Stimulated activated CD8-positive, alpha-beta memory T cell treated with anti-CD3 and anti-CD28 coated beads, Interleukin-15, amount 100 ng/mL, for 4 hours (primary cell): Measurements from ENCODE around the gene SELENON.
A peak's percentile ranks its signal among the peaks of the same experiment; 100 is the strongest.

ENCODE experiments used
- DNase-seq, 2 donors: peaks; one replicate each; pipeline ENCODE4 v3.0.0-alpha.2; 2020; ENCODE audit warnings: low read depth in 2 of 2

The SELENON gene

DNA sequence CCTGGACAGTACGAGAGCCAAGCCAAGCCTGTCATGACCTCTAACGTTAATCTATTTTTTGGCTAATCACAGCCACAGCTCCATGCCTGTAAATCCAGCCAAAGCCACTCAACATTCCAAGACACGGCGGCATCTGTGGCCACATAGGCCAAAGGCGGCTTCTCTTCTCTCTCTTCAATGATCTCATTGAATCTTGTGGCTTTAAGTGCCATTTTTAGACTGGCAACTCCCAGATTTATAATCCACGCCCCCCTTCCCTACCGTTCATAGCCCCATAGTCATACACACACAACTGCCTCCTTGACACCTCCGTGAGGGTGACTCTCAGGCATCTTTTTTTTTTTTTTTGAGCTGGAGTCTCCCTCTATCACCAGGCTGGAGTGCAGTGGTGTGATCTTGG is 5.7 kb upstream of the SELENON start:
- no peak for DNase-seq

DNA sequence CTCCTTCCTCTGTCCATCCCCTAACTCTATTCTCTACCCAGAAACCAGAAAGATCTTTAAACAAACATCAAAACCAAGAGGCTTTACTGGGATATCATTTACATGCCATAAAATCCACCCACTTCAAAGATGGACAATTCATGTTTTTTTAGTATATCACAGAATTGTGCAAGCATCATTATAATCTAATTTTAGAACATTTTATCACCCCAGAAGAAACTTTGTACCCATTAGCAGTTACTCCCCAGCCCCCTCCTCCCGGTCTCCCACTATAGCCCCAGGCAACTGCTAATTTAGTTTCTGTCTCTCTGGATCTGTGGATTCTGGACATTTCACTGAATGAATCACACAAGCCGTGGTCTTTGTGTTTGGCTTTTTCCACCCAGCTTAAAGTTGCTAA is 4.8 kb upstream of the SELENON start:
- DNase-seq = no peak

DNA sequence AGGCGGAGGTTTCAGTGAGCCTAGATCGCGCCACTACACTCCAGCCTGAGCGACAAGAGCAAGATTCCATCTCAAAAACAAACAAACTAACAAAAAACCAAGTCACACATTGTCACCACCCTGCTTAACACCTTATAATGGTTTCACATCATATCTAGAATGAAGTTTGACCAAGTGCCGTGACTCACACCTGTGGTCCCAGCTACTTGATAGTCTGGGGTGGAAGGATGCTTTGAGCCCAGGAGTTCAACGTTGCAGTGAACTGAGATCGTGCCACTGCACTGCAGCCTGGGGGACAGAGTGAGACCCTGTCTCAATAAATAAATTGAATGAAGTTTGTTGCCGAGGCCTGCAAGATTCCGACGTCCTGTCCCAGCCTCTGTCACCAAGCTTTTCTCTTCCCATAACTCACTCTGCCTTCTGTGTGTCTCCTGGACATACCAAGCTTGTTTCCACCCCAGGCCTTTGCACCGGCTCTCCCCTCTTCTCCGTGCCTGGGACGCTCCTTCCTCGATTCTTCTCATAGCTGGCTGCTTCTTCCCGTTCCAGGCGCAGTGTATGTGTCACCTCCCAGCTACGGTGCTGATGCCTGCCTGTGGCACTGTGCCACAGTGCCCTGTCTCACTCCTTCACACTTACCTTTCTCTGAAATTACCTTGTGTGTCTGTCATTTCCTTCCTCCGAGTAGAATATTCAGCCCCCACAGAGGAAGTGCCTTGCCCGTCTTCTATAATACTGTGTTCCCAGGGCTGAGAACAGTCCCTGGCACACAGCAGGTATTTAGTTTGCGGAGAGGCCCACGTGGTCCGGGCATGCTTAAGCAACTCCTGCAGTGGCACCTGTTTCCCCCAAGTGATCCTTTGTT is 3.8 kb upstream of the SELENON start:
- no peak for DNase-seq

DNA sequence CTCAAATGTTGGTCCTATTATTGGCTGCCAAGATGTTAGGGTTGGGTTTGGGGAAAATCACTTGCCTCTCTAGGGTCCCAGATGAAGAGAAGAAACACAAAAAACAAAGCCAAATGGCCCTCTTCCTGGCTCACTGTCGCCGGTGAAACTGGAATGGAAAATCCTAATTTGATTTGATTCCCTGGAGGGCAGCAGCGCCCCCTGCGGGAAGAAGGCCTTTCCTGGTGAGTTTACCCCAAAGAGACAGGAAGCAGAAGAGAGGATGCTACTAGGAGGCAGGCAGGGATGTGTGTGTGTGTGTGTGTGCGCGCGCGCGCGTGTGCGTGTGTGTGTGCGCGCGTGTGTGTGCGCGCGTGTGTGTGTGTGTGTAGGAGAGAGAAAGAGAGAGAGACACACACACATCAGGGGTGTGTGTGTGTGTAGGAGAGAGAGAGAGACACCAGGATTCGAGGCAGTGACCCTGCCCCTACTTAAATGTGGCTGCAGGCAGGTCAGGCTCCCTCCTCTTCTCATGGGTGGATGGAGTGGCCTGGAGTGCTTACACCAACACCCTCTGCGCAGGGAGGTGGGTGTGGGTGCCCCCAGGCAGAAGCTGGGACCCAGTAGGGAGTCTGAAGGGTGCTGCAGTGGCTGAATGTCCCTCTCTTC is 3.1 kb upstream of the SELENON start:
- DNase-seq = peak; percentile 49 to 68

DNA sequence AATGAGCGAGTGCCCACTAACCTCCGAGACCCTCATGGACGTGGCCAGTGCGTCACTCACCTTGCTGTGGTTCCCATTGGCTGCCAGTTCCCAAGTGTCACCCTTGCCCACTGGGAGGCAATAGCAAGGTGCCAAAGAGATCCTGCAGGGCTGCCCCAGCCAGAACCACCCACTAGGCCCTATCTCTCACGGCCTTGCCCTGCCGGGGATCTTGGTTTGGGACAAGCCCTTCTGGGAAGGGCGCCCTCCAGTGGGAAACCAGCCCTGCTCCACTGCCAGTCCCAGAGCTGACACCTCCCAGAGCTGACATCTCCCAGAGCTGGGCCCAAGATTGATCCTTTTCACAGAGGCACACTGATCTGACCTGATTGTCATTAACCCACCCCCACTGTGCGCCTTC is 2.1 kb upstream of the SELENON start:
- no peak for DNase-seq

DNA sequence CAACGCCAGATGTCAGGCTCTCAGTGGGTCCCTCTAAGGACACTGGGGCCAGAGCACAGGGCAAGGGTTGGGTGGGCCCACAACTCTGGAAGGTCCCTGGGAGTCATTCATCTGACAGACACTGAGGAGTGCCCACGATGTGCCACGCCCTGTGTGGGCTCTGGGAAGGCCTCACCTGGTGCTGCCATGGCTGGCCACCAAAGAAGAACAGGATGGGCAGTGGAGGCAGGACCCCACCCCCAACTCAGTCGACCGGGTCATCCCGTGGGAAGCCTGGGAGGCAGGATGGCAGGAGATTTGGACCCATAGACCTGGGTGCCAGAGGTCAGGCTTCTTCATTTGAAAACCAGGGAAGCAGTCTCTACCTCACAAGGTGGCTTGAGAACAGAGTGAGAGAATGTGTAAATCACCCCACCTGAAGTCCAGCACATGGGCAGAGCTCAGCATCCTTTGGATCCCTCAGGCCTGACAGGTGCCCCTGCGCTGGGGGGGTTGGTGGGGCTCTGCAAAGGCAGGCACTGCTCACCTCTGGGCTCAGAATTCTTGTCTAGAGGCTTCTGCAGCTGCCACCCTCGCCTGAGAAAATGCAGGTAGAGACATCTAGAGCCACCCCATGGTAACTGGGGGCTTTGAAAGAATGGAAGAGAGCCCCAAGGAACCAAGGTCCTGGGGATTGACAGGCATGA is 1.2 kb upstream of the SELENON start:
- DNase-seq = no peak

DNA sequence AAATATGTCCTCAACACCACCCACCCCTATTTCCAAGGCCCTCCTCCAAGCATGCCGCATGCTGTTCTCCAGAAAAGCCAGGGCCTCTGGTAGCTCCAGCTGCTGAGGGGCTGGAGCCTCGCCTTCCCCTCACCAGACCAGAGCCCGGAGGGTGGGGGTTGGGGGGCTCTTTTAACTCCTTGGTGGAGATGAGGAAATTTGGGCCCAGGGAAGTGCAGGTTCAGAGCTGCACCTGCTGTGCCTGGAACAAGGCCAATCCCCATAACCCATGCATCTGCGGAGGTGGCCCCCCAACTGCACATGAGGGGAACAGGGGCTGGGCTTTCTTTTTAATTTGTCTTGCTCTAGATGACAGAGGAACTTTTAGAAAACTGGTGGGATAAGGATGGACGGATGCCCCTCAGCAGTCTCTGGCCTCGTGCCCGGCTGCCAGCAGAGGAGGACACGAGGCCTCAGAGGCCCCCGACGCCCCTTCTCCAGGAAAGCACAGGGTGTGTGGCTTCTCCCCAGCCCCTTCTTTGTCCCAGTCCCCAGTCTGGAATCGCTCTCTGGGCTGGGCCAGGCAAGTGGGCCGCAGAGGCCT is 550 bp upstream of the SELENON start:
- DNase-seq = no peak

DNA sequence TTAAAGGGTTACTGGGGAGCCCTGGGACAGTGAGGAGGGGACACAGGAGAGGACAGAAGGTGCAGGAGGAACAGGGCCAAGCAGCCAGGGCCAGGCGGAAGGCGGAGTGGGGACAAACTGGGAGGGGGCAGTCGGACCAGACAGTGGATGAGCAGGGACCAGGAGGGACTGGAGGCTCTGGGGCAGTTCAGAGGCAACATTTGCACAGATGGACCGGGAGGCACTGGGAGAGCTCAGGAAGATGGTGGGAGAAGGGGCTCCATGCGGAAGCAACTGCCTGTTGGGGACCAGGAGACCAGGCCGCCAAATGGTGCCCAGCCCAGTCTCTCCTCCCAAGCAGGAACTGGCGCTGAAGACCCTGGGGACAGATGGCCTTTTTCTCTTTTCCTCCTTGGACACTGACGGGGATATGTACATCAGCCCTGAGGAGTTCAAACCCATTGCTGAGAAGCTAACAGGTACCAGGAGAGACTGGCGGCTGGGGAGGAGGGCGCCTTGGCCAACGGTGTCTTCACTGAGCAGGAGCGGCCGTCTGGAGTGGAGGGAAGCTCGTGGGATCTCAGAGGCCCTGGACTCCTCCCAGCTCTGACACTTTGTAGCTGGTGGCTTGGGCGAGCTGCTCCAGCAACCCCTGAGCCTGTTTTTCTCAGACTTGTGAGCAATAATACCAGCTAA is 847 bp downstream of the SELENON start:
- no peak for DNase-seq

DNA sequence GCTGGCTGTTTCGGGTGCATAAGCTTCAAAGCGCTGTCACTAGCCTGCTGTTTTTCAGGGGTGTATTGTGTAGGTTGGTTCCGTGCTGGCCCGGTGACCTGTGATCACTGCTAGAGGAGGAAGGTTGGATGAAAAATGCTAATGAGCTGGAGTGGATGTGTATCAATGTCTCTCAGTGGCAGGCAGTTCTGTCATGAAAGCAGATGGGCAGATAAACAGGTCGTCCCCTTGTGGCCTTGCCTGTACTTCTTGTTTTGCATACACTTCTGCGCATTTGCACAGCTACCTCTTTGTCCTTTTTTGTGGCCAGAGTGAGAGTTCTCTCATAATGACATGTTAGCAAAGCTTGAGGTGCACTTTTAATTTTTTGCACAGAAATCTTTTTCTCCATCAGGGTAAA is 2.9 kb downstream of the SELENON start:
- no peak for DNase-seq

DNA sequence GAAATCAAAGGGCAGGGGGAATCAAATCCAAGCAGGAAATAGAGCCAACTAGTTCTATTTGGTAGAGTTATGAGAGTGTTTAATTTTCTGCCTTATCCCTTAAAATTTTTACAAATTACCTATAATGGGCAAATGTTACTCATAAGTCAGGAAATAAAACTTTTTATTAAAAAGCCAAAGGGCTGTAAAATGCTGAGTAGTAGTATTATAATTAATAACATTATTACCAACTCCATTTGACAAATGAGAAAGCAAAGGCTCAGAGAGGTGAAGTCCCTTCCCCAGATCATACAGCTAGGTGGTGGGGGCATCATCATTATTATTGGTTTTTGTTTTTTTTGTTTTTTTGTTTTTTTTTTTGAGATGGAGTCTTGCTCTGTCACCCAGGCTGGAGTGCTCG is 3.4 kb downstream of the SELENON start:
- no peak for DNase-seq

DNA sequence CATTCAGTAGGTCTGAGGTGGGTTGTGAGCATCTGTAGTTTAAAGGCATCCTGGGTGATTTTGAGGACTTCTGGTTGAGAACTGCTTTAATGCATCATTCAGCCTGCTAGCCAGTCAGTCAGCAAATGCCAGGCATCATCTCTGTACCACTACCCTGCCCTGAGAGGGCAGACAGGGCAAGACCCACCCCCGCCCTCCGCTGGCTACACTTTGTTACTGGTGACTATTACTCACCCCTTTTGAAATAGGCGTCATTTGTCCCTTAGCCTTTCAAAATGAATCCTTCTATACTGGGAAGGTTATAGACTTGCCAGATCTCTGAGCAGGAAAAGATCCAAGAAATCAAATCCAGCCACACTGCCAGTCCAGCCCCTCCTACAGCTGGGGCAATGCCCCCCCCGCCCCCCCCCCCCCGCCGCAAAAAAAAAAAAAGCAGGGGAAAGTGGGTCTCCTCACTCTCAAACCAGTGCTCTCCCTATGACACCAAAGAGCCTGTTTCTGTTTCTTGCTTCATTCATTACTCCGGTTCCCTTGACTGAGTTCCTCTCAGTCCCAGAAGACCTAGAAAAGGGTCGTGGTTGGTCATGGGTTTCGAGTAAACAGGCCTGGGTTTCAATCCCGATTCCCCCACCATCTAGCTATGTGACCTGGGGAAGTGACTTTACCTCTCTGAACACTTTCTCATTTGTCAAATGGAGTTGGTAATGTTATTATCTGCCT is 4.4 kb downstream of the SELENON start:
- DNase-seq = no peak

DNA sequence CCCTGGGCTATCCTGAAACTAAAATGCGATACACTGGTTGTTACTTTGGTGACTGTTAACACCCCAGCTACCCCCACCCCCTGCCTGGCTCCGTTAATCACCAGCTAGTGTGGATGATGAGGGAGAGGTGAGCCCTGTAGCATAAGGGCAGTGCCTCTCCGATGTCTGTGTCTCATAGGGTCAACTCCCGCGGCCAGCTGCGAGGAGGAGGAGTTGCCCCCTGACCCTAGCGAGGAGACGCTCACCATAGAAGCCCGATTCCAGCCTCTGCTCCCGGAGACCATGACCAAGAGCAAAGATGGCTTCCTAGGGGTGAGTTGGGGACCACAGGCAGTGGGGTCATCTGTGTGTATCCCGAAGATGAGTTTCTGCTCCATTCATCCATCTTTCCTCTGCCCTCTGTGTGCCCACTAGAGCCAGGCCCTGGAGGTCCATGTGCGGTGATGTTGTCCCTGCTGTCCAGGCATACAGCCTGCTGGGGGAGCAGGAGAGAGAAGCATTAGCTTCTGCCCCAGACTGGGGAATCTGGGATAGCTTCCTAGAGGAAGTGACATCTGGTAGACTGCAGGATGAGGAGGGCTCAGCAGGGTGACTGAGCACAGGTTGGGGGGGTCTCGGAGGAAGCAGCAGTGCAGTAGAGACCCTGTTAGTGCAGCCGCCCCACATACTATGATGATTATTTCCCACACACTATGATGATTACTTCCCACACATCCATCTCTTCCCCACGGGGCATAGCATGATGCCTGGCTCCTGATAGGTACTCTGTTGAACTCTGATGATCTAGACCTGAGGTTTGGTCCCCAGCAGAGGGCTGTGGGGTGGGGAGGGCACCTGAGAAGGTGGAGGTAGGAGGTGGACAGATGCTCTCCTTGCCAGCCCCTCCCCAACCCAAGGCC is 5.2 kb downstream of the SELENON start:
- DNase-seq = no peak

DNA sequence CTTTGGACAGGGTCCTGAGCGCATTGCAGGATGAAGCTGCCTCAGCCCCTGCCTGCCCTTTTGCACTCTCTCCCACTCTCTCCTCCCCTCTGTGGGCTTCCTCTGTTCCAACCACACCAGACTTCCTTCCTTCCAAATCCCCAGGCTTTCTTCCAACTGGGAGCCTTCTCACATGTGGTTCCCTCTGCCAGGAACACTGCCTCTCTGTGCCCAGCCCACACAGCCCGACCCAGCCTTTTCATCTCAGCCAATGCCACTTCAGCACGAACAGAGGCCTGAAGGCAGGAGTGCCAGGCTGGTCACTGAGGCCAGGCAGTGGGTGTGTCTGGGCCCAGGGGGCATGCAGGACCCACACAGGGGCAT is 5.9 kb downstream of the SELENON start:
- no peak for DNase-seq

DNA sequence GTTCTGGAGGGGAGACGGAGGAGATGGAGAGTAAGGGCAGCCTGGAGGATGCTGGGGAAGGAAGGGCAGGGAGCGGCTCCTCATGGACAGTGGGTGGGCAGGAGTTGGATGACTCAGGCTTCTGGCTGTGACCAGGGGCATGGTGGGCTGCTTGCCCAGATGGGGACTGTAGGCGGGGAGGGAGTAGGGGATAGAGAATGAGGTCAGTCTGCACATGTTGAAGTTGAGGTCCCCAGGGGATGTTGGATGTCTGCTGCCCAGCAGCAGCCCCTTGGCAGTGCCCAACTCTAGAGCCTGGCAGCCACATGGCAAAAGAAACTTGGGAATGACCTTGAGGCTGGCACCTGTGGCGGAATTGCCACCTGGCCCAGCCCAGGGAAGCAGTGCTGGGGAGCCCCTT is 6.4 kb downstream of the SELENON start:
- DNase-seq = no peak

DNA sequence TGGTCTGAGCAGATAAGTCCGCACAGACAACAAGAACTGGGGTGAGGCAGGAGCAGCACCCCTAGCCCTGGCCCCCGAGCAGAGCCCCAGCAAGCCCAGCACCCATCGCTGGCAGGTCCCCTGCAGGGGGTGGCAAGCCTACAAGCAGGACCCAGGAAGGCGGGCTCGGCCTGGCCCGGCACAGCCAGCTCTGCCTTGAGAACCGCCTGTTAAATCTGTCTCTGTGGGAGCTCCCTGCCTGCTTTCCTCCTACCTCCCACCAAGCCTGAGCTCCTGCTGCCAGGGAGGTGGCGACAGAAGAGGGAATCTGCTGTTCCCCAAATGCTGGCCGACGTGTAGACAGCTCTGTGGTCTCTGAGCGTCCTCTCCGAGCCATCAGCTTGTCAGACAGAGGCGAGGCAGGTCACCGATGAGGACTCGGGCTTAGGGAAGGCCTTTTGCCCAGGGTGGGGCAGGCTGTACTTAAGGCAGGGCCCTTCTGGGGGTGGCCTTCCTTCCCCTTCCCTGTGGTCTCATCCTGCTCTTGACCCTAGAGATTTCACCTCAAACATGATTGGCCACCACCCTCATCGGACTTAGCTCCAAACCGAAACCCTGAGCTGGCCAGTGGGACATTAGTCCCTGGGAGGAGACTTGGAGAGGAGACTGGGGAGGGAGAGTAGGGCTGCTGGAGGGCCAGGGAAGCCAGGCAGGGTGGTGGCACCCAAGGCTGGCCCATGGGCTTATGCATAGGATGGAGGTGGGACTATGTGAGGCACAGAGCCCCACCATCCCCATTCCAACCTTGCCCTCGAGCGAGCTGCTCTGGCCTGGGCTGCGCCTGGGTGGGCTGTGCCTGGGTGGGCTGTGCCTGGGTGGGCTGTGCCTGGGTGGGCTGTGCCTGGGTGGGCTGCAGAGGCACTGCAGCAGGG is 7.7 kb downstream of the SELENON start:
- DNase-seq = no peak

DNA sequence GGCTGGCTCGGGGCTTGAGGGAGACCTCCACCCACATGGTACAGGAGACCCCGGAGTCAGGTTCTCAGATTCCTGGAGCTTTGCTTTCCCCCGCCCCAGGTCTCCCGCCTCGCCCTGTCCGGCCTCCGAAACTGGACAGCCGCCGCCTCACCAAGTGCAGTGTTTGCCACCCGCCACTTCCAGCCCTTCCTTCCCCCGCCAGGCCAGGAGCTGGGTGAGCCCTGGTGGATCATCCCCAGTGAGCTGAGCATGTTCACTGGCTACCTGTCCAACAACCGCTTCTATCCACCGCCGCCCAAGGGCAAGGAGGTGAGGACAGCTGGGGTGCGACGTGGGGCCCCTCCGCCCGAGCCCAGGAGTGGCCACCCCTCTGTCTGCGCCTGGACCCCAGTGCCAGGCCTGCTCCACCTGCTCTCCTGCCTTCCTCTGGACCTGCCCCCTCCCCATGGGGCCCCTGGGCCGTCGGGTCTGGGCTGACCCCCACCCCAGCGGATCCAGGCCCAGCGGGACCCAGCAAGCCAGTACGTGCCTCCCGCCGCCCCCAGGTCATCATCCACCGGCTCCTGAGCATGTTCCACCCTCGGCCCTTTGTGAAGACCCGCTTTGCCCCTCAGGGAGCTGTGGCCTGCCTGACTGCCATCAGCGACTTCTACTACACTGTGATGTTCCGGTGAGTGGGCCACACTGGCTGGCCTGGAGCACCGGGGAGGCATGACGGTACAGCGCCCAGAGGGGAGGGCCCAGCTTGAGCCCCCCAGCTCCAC is 8.7 kb downstream of the SELENON start:
- no peak for DNase-seq

DNA sequence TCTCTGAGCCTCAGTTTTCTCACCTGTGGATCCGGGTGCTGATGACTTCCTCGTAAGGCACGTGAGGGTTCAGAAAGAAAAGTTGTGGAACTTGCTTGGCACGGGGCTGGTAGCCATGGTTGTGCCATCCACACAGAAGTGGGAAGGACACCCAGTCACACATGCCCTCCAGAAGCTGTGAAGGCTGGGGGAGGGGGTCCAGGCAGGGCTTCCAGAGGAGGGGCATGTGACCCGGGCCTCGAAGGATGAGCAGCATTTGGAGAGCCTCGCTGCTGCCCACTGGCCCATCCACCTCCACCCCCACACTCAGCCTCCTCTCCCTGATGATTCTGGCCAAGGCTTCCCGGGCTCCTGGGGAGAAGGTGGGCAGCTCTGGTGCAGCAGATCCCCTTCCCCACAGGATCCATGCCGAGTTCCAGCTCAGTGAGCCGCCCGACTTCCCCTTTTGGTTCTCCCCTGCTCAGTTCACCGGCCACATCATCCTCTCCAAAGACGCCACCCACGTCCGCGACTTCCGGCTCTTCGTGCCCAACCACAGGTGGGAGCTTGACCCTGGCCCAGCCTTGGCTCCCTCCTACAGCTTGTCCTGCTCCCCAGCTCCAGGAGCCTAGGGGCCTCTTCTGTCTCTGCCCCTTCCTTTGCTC is 9.4 kb downstream of the SELENON start:
- DNase-seq = no peak

DNA sequence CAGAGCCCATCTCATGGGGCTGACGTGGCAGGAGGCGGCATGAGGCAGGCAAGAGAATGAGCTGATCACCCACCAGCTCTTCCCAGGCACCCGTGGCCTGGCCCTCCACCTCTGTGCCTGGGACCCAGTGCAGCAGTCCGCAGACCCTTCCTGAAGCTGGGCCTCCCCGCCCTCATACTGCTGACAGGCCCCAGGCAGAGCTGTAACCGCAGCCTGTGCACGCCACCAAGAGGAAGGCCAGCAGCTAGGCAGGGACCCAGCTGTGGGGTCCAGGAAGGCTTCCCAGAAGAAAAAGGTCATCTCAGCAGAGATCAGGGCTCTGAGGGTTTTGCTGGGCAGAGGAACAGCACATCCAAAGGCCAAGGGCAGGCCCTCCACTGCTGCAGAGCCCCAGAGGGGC is 9.9 kb downstream of the SELENON start:
- no peak for DNase-seq
